Activated B cell treated with CpG ODN at 0.5 μM for 24 hours (primary cell): ENCODE measurements around the gene MTHFR. TPM values are rescaled to one million over a fixed set of nuclear protein-coding genes. Genes with fewer than 3 reads are reported as not detected.

ENCODE experiments used
- ATAC-seq: fragments of 200-7000 bp; cut with Tn5 transposase; one replicate; pipeline ENCODE4 v1.10.0; 2021; ENCODE audit warnings: low read depth, mild to moderate bottlenecking, moderate library complexity
- CTCF ChIA-PET: fragments of 350-600 bp; sonication (Branson Sonifier 250); formaldehyde crosslinking; loops from one replicate; lab custom pipeline; 2021; ENCODE audit warnings: antibody characterized with exemption; lab: Charles Lee
- POLR2A ChIA-PET: fragments of 350-600 bp; sonication (Branson Sonifier 250); formaldehyde crosslinking; loops from one replicate; lab custom pipeline; 2021; ENCODE audit warnings: antibody characterized with exemption; lab: Charles Lee
- DNase-seq: peaks from one replicate; pipeline ENCODE4 v3.0.0; 2022
- H3K27ac Mint-ChIP-seq: one replicate; pipeline ENCODE4 v1.8.0; 2020; ENCODE audit warnings: mixed read lengths
- H3K27me3 Mint-ChIP-seq: one replicate; pipeline ENCODE4 v1.8.0; 2021; ENCODE audit warnings: mixed read lengths
- H3K36me3 Mint-ChIP-seq: one replicate; pipeline ENCODE4 v1.8.0; 2021; ENCODE audit warnings: low read depth, mixed read lengths
- H3K4me1 Mint-ChIP-seq: one replicate; pipeline ENCODE4 v1.8.0; 2021; ENCODE audit warnings: mixed read lengths
- H3K4me3 Mint-ChIP-seq: one replicate; pipeline ENCODE4 v1.8.0; 2020; ENCODE audit warnings: mild to moderate bottlenecking, mixed read lengths
- H3K9me3 Mint-ChIP-seq: one replicate; pipeline ENCODE4 v1.8.0; 2020; ENCODE audit warnings: mixed read lengths
- intact Hi-C: fragments of 100-400 bp; cut with micrococcal nuclease; formaldehyde crosslinking; loops from one replicate; pipeline ENCODE4 v1.15.1; 2024
- total RNA-seq: library from RNA; stranded (reverse); gene quantifications from 2 replicates; pipeline ENCODE4 v1.2.3, GENCODE V29; 2022
- TF ChIP-seq, protein P1 (sequence below): fragments of 200-600 bp; IDR thresholded peaks from one replicate; pipeline ENCODE4 v1.8.0; 2022; ENCODE audit warnings: antibody characterized with exemption, mild to moderate bottlenecking

The MTHFR gene
- total RNA-seq, 1 donor from 2014 or later = 56.9 TPM

- intact Hi-C loops = no loop called here
- TF ChIP-seq, protein P1, sequence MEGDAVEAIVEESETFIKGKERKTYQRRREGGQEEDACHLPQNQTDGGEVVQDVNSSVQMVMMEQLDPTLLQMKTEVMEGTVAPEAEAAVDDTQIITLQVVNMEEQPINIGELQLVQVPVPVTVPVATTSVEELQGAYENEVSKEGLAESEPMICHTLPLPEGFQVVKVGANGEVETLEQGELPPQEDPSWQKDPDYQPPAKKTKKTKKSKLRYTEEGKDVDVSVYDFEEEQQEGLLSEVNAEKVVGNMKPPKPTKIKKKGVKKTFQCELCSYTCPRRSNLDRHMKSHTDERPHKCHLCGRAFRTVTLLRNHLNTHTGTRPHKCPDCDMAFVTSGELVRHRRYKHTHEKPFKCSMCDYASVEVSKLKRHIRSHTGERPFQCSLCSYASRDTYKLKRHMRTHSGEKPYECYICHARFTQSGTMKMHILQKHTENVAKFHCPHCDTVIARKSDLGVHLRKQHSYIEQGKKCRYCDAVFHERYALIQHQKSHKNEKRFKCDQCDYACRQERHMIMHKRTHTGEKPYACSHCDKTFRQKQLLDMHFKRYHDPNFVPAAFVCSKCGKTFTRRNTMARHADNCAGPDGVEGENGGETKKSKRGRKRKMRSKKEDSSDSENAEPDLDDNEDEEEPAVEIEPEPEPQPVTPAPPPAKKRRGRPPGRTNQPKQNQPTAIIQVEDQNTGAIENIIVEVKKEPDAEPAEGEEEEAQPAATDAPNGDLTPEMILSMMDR = no peak
- Mint-ChIP-seq H3K4me1 (peaks cover 6% of the 10 kb centered on the region), H3K27ac (no peak overlapping the region), H3K36me3 (peaks cover 16% of the 10 kb centered on the region), H3K9me3 (no peaks in the 10 kb centered on the region), H3K4me3 (no peak overlapping the region), H3K27me3 (no peaks in the 10 kb centered on the region)
- CTCF ChIA-PET = interaction anchor here (0.7 kb wide), 1 partner anchor 102 kb away, joined by 3 read pairs; no protein-coding TSS in a partner anchor
- POLR2A ChIA-PET = no interaction called here
- DNase-seq (no peak), ATAC-seq (no peak)
Observed at GRCh38 chr1:11751087-11751486, 54.7 kb downstream of the MTHFR start.

- POLR2A ChIA-PET = no interaction called here
Observed at GRCh38 chr1:11749996-11750395, 55.8 kb downstream of the MTHFR start.

DNA sequence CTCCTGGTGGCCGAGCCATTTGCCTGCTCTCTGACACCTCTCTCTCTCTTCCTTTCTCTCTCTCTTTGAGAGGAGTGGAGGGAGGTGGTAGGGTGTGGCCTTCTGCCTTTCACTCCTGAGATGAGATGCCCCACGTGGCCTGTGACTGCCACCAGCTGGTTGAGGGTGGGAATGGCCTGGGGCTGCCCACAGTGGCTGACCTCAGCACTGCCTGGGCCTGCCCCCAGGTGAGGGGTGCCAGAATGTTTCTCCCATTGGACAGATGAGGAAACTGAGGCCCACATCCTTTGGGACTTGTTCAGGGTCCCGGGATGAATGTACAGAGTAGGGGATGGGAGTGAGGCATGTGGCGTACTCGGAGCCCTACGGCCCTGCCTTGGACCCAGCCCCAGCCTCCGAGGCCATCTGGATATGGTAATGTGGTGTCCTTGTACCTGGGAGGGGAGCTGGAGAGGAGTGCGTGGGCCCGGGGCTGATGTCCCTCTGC is 56.5 kb downstream of the MTHFR start:
- ATAC-seq = peak; percentile 99
- peak; percentile 27 for DNase-seq
- CTCF ChIA-PET = interaction anchor here (1.0 to 1.2 kb wide), 2 partner anchors 270 to 507 kb away, joined by 3 to 4 read pairs; partner anchors contain the start of gene DISP3
- intact Hi-C loops = loop anchor here (1.0 kb wide), 3 partner anchors 30 to 712 kb away; no protein-coding TSS in a partner anchor
- TF ChIP-seq, protein P1 = no peak
- POLR2A ChIA-PET = interaction anchor here (1.3 kb wide), 1 partner anchor 85 kb away, joined by 3 read pairs; the partner anchor contains the start of gene FBXO6
- Mint-ChIP-seq H3K27ac (peak overlapping the region; percentile 36), H3K4me3 (no peak overlapping the region), H3K9me3 (no peaks in the 10 kb centered on the region), H3K4me1 (peaks cover 6% of the 10 kb centered on the region), H3K36me3 (peaks cover 20% of the 10 kb centered on the region), H3K27me3 (no peaks in the 10 kb centered on the region)

More at GRCh38 chr1:11749996-11750395, 55.8 kb downstream of the MTHFR start:
- H3K4me1 Mint-ChIP-seq = peaks cover 6% of the 10 kb centered on the region
- ATAC-seq (no peak), DNase-seq (no peak)
- intact Hi-C loops = loop anchor here (1.0 kb wide), 3 partner anchors 31 to 713 kb away; no protein-coding TSS in a partner anchor
- H3K27me3 Mint-ChIP-seq = no peaks in the 10 kb centered on the region
- H3K36me3 Mint-ChIP-seq = peaks cover 20% of the 10 kb centered on the region
- no peak overlapping the region for H3K4me3 Mint-ChIP-seq
- CTCF ChIA-PET = interaction anchor here (1.0 to 1.2 kb wide), 2 partner anchors 271 to 508 kb away, joined by 3 to 4 read pairs; partner anchors contain the start of gene DISP3
- TF ChIP-seq, protein P1 = no peak
- no peaks in the 10 kb centered on the region for H3K9me3 Mint-ChIP-seq
- no peak overlapping the region for H3K27ac Mint-ChIP-seq

- intact Hi-C loops = loop anchor here (1.0 kb wide), 3 partner anchors 29 to 711 kb away; no protein-coding TSS in a partner anchor
- ATAC-seq = peak; percentile 20
- ChIA-PET CTCF (no interaction called here), POLR2A (interaction anchor here (0.6 to 1.3 kb wide), 2 partner anchors 53 to 84 kb away, joined by 3 read pairs; partner anchors contain the start of gene FBXO6)
- TF ChIP-seq, protein P1 = no peak
- no peak overlapping the region for H3K4me3 Mint-ChIP-seq
- peak overlapping the region; percentile 36 for H3K27ac Mint-ChIP-seq
- H3K4me1 Mint-ChIP-seq = peaks cover 6% of the 10 kb centered on the region
- H3K9me3 Mint-ChIP-seq = no peaks in the 10 kb centered on the region
- no peak for DNase-seq
- no peaks in the 10 kb centered on the region for H3K27me3 Mint-ChIP-seq
- H3K36me3 Mint-ChIP-seq = peaks cover 20% of the 10 kb centered on the region
Observed at GRCh38 chr1:11748294-11749202, 57.2 kb downstream of the MTHFR start.
